ENCODE data around the gene CACNG4. TPM values are rescaled to one million over a fixed set of nuclear protein-coding genes. Genes with fewer than 3 reads are reported as not detected.

The CACNG4 gene
- total RNA-seq, 4 donors from 2014 or later: 0.42 to 0.91 TPM; not detected in 2

DNA sequence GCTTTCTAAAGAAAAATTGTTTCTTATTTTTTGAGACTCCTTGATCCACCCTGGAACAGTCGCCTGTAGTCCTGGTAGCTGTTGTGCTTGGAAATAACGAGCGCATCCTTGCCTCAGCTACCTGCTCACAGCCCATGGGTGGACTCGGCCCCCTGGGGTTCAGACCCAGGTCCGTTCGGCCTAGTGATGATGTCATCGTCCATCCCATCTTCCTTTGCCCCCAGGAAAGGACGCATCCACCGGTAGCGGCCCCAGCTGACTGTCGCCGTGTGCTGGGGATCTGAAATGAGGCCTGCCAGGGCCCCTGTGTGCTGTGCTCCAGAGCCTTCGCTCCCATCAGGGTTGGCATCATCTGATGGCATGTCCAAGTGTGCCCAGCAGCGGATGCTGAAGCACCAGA, 67.9 kb downstream of the CACNG4 start:
- 92 to 93% methylated on average over 14 of the region's 14 CpGs for WGBS, 2 donors
- TF ChIP-seq POLR2A (IDR thresholded peaks at IDR 0.05): no peak
- TF ChIP-seq, protein P1, sequence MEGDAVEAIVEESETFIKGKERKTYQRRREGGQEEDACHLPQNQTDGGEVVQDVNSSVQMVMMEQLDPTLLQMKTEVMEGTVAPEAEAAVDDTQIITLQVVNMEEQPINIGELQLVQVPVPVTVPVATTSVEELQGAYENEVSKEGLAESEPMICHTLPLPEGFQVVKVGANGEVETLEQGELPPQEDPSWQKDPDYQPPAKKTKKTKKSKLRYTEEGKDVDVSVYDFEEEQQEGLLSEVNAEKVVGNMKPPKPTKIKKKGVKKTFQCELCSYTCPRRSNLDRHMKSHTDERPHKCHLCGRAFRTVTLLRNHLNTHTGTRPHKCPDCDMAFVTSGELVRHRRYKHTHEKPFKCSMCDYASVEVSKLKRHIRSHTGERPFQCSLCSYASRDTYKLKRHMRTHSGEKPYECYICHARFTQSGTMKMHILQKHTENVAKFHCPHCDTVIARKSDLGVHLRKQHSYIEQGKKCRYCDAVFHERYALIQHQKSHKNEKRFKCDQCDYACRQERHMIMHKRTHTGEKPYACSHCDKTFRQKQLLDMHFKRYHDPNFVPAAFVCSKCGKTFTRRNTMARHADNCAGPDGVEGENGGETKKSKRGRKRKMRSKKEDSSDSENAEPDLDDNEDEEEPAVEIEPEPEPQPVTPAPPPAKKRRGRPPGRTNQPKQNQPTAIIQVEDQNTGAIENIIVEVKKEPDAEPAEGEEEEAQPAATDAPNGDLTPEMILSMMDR (IDR thresholded peaks at IDR 0.05): no peak
- DNase-seq (ENCODE audit: low spot score in 2 of 2): no peak
- no peak overlapping the region for H3K4me3 ChIP-seq (ENCODE audit: low read depth, poor library complexity, severe bottlenecking)
- intact Hi-C loops (cut with DNase I; ENCODE audit: low total_unique reads): no loop called here

DNA sequence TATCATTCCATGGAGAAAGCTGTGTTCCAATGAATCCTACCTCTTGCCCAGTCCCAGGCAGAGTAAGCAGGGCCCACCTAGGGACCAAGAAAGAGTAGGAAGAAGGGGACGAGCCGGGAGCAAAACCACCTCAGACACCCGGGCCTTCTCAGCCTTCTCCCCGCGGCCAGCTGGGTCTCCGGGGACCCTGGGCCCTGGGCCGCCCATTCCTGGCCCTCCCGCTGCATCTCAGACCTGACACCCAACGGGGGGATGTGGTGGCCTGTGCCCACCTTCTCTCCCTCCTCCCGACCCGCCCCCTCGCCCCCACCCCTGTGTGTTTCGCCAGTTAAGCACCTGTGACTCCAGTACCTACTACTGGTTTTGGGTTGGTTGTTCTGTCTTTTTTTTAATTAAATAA, 68.5 kb downstream of the CACNG4 start:
- TF ChIP-seq, protein P1 (IDR thresholded peaks at IDR 0.05): no peak
- no peak for TF ChIP-seq POLR2A (IDR thresholded peaks at IDR 0.05)
- intact Hi-C loops (cut with DNase I; ENCODE audit: low total_unique reads): no loop called here
- DNase-seq (ENCODE audit: low spot score in 2 of 2): no peak
- 86 to 95% methylated on average over 13 of the region's 13 CpGs for WGBS, 2 donors
- no peak overlapping the region for H3K4me3 ChIP-seq (ENCODE audit: low read depth, poor library complexity, severe bottlenecking)

DNA sequence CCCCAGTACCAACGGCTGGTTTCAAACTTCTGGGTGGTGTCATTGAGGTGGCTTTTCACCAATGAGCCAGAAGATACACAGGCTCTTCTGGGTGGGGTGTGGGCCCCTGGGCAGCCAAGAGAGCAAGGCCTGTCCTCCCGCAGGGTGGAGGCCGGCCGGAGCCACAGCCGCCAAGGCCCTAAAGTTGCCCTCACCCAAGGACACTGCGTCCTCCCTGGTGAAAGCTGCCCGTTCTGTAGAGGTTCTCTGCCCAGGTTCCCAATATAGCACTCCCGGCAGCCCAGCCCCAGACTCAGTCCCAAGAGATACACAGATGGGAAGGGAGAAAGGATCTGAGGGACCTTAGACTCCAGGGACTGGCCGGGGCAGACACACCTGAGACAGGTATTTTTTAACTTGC, 69.1 kb downstream of the CACNG4 start:
- TF ChIP-seq, protein P1 (IDR thresholded peaks at IDR 0.05): no peak
- no peak for TF ChIP-seq POLR2A (IDR thresholded peaks at IDR 0.05)
- intact Hi-C loops (cut with DNase I; ENCODE audit: low total_unique reads): no loop called here
- WGBS, 2 donors: 71 to 93% methylated on average over 5 to 9 of the region's 9 CpGs
- no peak for DNase-seq (ENCODE audit: low spot score in 2 of 2)
- H3K4me3 ChIP-seq (ENCODE audit: low read depth, poor library complexity, severe bottlenecking): no peak overlapping the region

DNA sequence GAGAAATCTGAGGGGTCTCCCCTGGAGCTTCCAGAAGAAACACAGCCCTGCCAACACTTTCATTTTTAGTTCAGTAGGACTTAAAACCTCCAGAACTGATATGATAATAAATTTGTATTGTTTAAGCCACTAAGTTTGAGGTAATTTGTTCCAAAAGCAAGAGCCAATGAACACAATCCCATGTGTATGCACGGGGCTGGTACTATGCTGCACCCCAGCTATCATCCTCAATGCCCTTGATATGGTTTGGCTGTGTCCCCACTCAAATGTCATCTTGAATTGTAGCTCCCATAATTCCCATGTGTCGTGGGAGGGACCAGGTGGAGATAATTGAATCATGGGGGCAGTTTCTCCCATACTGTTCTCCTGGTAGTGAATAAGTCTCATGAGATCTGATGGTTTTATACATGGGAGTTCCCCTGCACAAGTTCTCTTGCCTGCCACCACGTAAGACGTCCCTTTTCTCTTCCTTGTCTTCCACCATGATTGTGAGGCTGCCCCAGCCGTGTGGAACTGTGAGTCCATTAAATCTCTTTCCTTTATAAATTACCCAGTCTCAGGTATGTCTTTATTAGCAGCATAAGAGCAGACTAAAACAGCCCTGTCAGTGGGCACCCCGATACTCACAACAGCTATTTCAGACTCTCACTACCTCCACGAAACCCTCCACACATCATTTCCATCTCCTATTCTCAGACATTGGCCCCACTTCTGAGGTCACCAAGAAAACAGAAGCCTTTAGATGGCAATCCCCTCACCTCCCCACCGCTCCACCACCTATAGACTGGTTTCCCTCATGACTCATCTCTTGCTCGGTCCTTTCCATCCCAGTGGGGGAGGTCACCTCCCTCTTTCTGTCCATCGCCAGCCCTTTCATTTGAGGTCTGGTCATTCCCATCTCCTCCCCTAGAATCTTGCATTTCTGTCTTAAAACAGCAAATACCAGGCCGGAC, 70.9 kb downstream of the CACNG4 start:
- H3K4me3 ChIP-seq (ENCODE audit: low read depth, poor library complexity, severe bottlenecking): no peak overlapping the region
- intact Hi-C loops (cut with DNase I; ENCODE audit: low total_unique reads): no loop called here
- 74 to 80% methylated on average over 10 to 11 of the region's 11 CpGs for WGBS, 2 donors
- no peak for TF ChIP-seq POLR2A (IDR thresholded peaks at IDR 0.05)
- TF ChIP-seq, protein P1 (IDR thresholded peaks at IDR 0.05): no peak
- DNase-seq (ENCODE audit: low spot score in 2 of 2): no peak

DNA sequence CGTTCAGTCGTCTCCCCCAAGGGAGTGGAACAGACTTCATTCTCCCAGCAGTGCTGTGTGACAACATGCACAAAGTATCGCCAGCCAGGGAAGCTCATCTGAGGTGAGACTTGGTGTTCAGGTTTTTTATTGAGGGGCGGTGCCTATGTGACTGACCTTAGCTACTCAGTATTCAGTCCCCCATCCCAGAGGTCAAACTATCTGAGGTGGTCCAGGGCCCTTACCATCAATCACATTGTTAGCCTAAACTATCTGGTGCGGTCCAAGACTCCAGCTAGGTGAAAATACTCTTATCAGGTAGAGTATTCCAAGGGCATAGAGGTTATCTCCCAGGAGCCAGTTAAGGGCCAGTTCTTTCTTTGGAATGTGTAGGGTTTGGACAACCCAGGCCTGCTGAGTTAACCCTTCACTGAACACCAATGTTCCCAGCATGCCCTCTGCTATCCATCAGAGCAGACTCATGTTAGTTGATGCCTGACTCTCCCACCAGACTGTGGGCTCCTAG, 74.4 kb downstream of the CACNG4 start:
- TF ChIP-seq POLR2A (IDR thresholded peaks at IDR 0.05): no peak
- TF ChIP-seq, protein P1 (IDR thresholded peaks at IDR 0.05): no peak
- intact Hi-C loops (cut with DNase I; ENCODE audit: low total_unique reads): no loop called here
- 49 to 55% methylated on average over 5 of the region's 5 CpGs for WGBS, 2 donors
- no peak overlapping the region for H3K4me3 ChIP-seq (ENCODE audit: low read depth, poor library complexity, severe bottlenecking)
- no peak for DNase-seq (ENCODE audit: low spot score in 2 of 2)
